ENCODE measurements around the gene NUP42. TPM values are rescaled to one million over a fixed set of nuclear protein-coding genes. Genes with fewer than 3 reads are reported as not detected.

NUP42 gene
- total RNA-seq, 1 donor from 2014 or later = 20.3 TPM

- Histone ChIP-seq H3K4me3 (no peak overlapping the region), H3K4me1 (peaks cover 13% of the 10 kb centered on the region), H3K27ac (replicated peaks) (peak overlapping the region; percentile 73), H3K36me3 (peaks cover 62% of the 10 kb centered on the region), H3K9me3 (replicated peaks) (no peaks in the 10 kb centered on the region), H3K27me3 (ENCODE audit: low read depth) (no peaks in the 10 kb centered on the region)
- intact Hi-C loops (cut with micrococcal nuclease) = no loop called here
- no peak for DNase-seq
- TF ChIP-seq, protein P1, sequence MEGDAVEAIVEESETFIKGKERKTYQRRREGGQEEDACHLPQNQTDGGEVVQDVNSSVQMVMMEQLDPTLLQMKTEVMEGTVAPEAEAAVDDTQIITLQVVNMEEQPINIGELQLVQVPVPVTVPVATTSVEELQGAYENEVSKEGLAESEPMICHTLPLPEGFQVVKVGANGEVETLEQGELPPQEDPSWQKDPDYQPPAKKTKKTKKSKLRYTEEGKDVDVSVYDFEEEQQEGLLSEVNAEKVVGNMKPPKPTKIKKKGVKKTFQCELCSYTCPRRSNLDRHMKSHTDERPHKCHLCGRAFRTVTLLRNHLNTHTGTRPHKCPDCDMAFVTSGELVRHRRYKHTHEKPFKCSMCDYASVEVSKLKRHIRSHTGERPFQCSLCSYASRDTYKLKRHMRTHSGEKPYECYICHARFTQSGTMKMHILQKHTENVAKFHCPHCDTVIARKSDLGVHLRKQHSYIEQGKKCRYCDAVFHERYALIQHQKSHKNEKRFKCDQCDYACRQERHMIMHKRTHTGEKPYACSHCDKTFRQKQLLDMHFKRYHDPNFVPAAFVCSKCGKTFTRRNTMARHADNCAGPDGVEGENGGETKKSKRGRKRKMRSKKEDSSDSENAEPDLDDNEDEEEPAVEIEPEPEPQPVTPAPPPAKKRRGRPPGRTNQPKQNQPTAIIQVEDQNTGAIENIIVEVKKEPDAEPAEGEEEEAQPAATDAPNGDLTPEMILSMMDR (IDR thresholded peaks at IDR 0.05; ENCODE audit: borderline replicate concordance) = no peak
These were observed 13.6 kb upstream of the NUP42 start for GRCh38 chr7:23168111-23168885.

GRCh38 chr7:23175938-23176337 is 5.9 kb upstream of the NUP42 start:
- peaks cover 4% of the 10 kb centered on the region for H3K4me1 ChIP-seq
- H3K4me3 ChIP-seq = no peak overlapping the region
- H3K27me3 ChIP-seq (ENCODE audit: low read depth) = no peaks in the 10 kb centered on the region
- DNase-seq = no peak
- H3K27ac ChIP-seq (replicated peaks) = no peak overlapping the region
- TF ChIP-seq, protein P1 (IDR thresholded peaks at IDR 0.05; ENCODE audit: borderline replicate concordance) = no peak
- H3K9me3 ChIP-seq (replicated peaks) = no peaks in the 10 kb centered on the region
- intact Hi-C loops (cut with micrococcal nuclease) = no loop called here
- peaks cover 43% of the 10 kb centered on the region for H3K36me3 ChIP-seq

GRCh38 chr7:23183279-23184012 is 1.6 kb downstream of the NUP42 start:
- H3K4me1 ChIP-seq = peaks cover 63% of the 10 kb centered on the region

GRCh38 chr7:23184291-23184690 is 2.4 kb downstream of the NUP42 start:
- intact Hi-C loops (cut with micrococcal nuclease) = loop anchor here (5.0 to 10.0 kb wide), 2 partner anchors 81 to 82 kb away; no protein-coding TSS in a partner anchor
- Histone ChIP-seq H3K4me3 (no peak overlapping the region), H3K9me3 (replicated peaks) (no peaks in the 10 kb centered on the region), H3K27me3 (ENCODE audit: low read depth) (no peaks in the 10 kb centered on the region), H3K36me3 (peaks cover 37% of the 10 kb centered on the region), H3K4me1 (peaks cover 63% of the 10 kb centered on the region), H3K27ac (replicated peaks) (no peak overlapping the region)
- no peak for DNase-seq
- TF ChIP-seq, protein P1 (IDR thresholded peaks at IDR 0.05; ENCODE audit: borderline replicate concordance) = no peak

More at GRCh38 chr7:23183279-23184012, 1.6 kb downstream of the NUP42 start:
- no peak for DNase-seq
- TF ChIP-seq, protein P1 (IDR thresholded peaks at IDR 0.05; ENCODE audit: borderline replicate concordance) = no peak
- no peaks in the 10 kb centered on the region for H3K9me3 ChIP-seq (replicated peaks)
- peak overlapping the region; percentile 96 for H3K27ac ChIP-seq (replicated peaks)
- peak overlapping the region; percentile 94 for H3K4me3 ChIP-seq
- H3K27me3 ChIP-seq (ENCODE audit: low read depth) = no peaks in the 10 kb centered on the region
- intact Hi-C loops (cut with micrococcal nuclease) = loop anchor here (5.0 to 10.0 kb wide), 2 partner anchors 81 kb away; no protein-coding TSS in a partner anchor
- peaks cover 29% of the 10 kb centered on the region for H3K36me3 ChIP-seq

- intact Hi-C loops (cut with micrococcal nuclease) = loop anchor here (5.0 to 10.0 kb wide), 2 partner anchors 80 to 83 kb away; no protein-coding TSS in a partner anchor
- H3K4me1 ChIP-seq = peaks cover 63% of the 10 kb centered on the region
- no peak for DNase-seq
- TF ChIP-seq, protein P1 (IDR thresholded peaks at IDR 0.05; ENCODE audit: borderline replicate concordance) = peak; percentile 67
- H3K27me3 ChIP-seq (ENCODE audit: low read depth) = no peaks in the 10 kb centered on the region
- no peak overlapping the region for H3K4me3 ChIP-seq
- no peak overlapping the region for H3K27ac ChIP-seq (replicated peaks)
- no peaks in the 10 kb centered on the region for H3K9me3 ChIP-seq (replicated peaks)
- peaks cover 40% of the 10 kb centered on the region for H3K36me3 ChIP-seq
These were observed 3.0 kb downstream of the NUP42 start for GRCh38 chr7:23184709-23185359.
